Measurements from ENCODE around the gene TJP1. TPM values are rescaled to one million over a fixed set of nuclear protein-coding genes. Genes with fewer than 3 reads are reported as not detected.

Gene TJP1
- total RNA-seq, 1 donor from 2014 or later: 465 TPM

GRCh38 chr15:29651476-29652233 is 170.6 kb downstream of the TJP1 start:
- intact Hi-C loops (cut with DNase I): no loop called here
- ATAC-seq: no peak
- no peak for DNase-seq (ENCODE audit: low spot score)

Data from sciatic nerve (tissue), 2 donors.